ENCODE measurements around the gene TAS2R41. TPM values are rescaled to one million over a fixed set of nuclear protein-coding genes. Genes with fewer than 3 reads are reported as not detected.

TAS2R41 gene
- total RNA-seq, 1 experiment from 2014 or later, result not detected

DNA sequence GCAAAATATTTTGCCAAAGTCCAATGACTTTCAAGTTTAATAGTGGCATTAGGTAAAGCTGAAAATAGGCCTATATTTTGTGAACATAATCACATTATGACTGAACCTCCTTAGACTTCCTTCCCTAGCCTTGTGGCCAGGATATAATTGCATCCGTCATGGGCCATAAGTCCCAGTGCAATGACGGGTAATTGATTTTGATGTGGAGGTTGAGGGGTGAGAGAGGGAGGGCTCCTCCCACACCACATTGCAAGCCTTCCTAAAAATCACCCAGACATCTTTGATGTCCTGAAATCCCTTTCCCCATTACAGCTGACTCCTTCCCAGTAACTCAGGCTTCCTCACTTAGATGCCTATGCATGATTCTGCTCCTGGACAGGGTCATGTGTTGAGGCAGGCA is 25.6 kb downstream of the TAS2R41 start:
- H3K23ac ChIP-seq (ENCODE audit: insufficient read length, low read depth, low read length), result no peak overlapping the region
- H4K8ac ChIP-seq (replicated peaks; ENCODE audit: insufficient read length, low read depth, low read length), result no peak overlapping the region
- no peak overlapping the region for H3K9ac ChIP-seq (ENCODE audit: extremely low read depth, insufficient read length, low read length)
- H4K5ac ChIP-seq (ENCODE audit: insufficient read length, low read depth, low read length), result no peak overlapping the region
- no peaks in the 10 kb centered on the region for H3K27me3 ChIP-seq (ENCODE audit: insufficient read depth, low read length)
- no peaks in the 10 kb centered on the region for H3K9me3 ChIP-seq (ENCODE audit: control insufficient read depth, low read depth, low read length)
- no peak overlapping the region for H2BK20ac ChIP-seq (ENCODE audit: low read depth, low read length, poor library complexity, severe bottlenecking)
- no peaks in the 10 kb centered on the region for H3K4me1 ChIP-seq (ENCODE audit: insufficient read depth, low read length)
- no peak overlapping the region for H3K27ac Mint-ChIP-seq
- no peak overlapping the region for H3K18ac ChIP-seq (ENCODE audit: insufficient read length, low read depth, low read length)
- H3K4ac ChIP-seq (ENCODE audit: low read depth, low read length), result no peak overlapping the region
- H3T11ph ChIP-seq (ENCODE audit: low read length), result no peak overlapping the region
- no peak overlapping the region for H3K14ac ChIP-seq (ENCODE audit: insufficient read depth, low read length)
- H4K20me1 ChIP-seq (ENCODE audit: control insufficient read depth, insufficient read depth, insufficient read length), result no peaks in the 10 kb centered on the region
- H2BK120ac ChIP-seq (ENCODE audit: low read depth, low read length, poor library complexity, severe bottlenecking), result no peak overlapping the region
- no peak overlapping the region for H2BK5ac ChIP-seq (ENCODE audit: insufficient read length, low read length)
- WGBS (ENCODE audit: extremely low coverage, insufficient read length, low lambda C conversion rate), result no CpG with 5 or more reads among the region's 2 CpGs
- no peak overlapping the region for H2BK12ac ChIP-seq (ENCODE audit: insufficient read length, low read depth, low read length)
- no peak overlapping the region for H2AK5ac ChIP-seq (ENCODE audit: insufficient read length, low read length)
- no peaks in the 10 kb centered on the region; the same call in 1 of the 2 replicates for H3K27me3 Mint-ChIP-seq (ENCODE audit: low read depth)
- H4K91ac ChIP-seq (ENCODE audit: insufficient read length, low read depth, low read length), result no peak overlapping the region
- TF ChIP-seq, protein P1, sequence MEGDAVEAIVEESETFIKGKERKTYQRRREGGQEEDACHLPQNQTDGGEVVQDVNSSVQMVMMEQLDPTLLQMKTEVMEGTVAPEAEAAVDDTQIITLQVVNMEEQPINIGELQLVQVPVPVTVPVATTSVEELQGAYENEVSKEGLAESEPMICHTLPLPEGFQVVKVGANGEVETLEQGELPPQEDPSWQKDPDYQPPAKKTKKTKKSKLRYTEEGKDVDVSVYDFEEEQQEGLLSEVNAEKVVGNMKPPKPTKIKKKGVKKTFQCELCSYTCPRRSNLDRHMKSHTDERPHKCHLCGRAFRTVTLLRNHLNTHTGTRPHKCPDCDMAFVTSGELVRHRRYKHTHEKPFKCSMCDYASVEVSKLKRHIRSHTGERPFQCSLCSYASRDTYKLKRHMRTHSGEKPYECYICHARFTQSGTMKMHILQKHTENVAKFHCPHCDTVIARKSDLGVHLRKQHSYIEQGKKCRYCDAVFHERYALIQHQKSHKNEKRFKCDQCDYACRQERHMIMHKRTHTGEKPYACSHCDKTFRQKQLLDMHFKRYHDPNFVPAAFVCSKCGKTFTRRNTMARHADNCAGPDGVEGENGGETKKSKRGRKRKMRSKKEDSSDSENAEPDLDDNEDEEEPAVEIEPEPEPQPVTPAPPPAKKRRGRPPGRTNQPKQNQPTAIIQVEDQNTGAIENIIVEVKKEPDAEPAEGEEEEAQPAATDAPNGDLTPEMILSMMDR (conservative IDR thresholded peaks at IDR 0.05), result no peak
- H2BK15ac ChIP-seq (ENCODE audit: low read depth, low read length), result no peak overlapping the region
- no peak overlapping the region for H3K4me2 ChIP-seq (ENCODE audit: insufficient read depth, insufficient read length, low read length)
- no peak overlapping the region for H3K4me3 Mint-ChIP-seq
- no peak overlapping the region for H2AFZ ChIP-seq (ENCODE audit: low read length)
- H3K79me2 ChIP-seq (ENCODE audit: insufficient read depth, low read length), result no peaks in the 10 kb centered on the region
- H3K79me1 ChIP-seq (ENCODE audit: insufficient read depth, low read depth, low read length, poor library complexity, severe bottlenecking), result no peaks in the 10 kb centered on the region
- H3K27ac ChIP-seq (ENCODE audit: insufficient read length, low read depth, low read length), result no peak overlapping the region
- H3K23me2 ChIP-seq (ENCODE audit: insufficient read length, low read depth, low read length, poor library complexity, severe bottlenecking), result peaks cover 2% of the 10 kb centered on the region
- no peaks in the 10 kb centered on the region for H3K36me3 Mint-ChIP-seq (ENCODE audit: insufficient read depth in 1 of 3, low read depth in 3 of 3)
- DNase-seq, result no peak
- 0 out of 4 replicates have a peak, but pooled peaks cover 0 to 4% of the 10 kb centered on the region in 2 experiments for H3K4me1 Mint-ChIP-seq
- no peaks in the 10 kb centered on the region; a peak in 1 of 5 replicates for H3K9me3 Mint-ChIP-seq
- H3K56ac ChIP-seq (ENCODE audit: insufficient read length, low read depth, low read length), result no peak overlapping the region
